Natural killer cell (primary cell): ENCODE data around the gene STAG2. TPM values are rescaled to one million over a fixed set of nuclear protein-coding genes. Genes with fewer than 3 reads are reported as not detected.
"Not testable (repeated sequence)": the region's sequence is repeated elsewhere in the genome, so short reads cannot be mapped to it uniquely, and the experiment has no call there.

Experiments used
- ATAC-seq, 3 donors: fragments of 150-1000 bp in 2 of 3; fragments of 200-7000 bp in 1 of 3; cut with Tn5 transposase; 1 replicate in 1 of 3; 2 replicates in 2 of 3; pipeline ENCODE4 v1.10.0; 2021; ENCODE audit warnings: mild to moderate bottlenecking in 2 of 3, moderate library complexity in 2 of 3
- DNase-seq, 2 donors: peaks; one replicate each; pipeline versions ENCODE4 v3.0.0 to v3.0.0-alpha.2; 2013 to 2021; ENCODE audit warnings: mixed read lengths in 1 of 2
- H3K27ac ChIP-seq: one replicate; pipeline ENCODE4 v1.5.1; 2013; ENCODE audit warnings: mild to moderate bottlenecking, low read length
- H3K27me3 ChIP-seq: one replicate; pipeline ENCODE4 v1.6.1; 2013; ENCODE audit warnings: low read length; ENCODE audit not compliant: control insufficient read depth, insufficient read depth
- H3K36me3 ChIP-seq: one replicate; pipeline ENCODE4 v1.6.1; 2013; ENCODE audit warnings: low read length; ENCODE audit not compliant: control insufficient read depth, insufficient read depth
- H3K4me1 ChIP-seq: one replicate; pipeline ENCODE4 v1.6.1; 2013; ENCODE audit warnings: low read length; ENCODE audit not compliant: control insufficient read depth, insufficient read depth
- H3K4me3 ChIP-seq: one replicate; pipeline ENCODE4 v1.5.1; 2013; ENCODE audit warnings: low read length
- H3K9me3 ChIP-seq: one replicate; pipeline ENCODE4 v1.6.1; 2013; ENCODE audit warnings: low read length; ENCODE audit not compliant: control insufficient read depth, insufficient read depth
- H3K27ac Mint-ChIP-seq, 2 donors: one replicate each; pipeline ENCODE4 v1.8.0; 2022; ENCODE audit warnings: mild to moderate bottlenecking in 2 of 2, mixed read lengths in 2 of 2, moderate library complexity in 1 of 2
- H3K27me3 Mint-ChIP-seq, 2 donors: one replicate each; pipeline ENCODE4 v1.8.0; 2022; ENCODE audit warnings: low read depth in 2 of 2, mixed read lengths in 2 of 2
- H3K36me3 Mint-ChIP-seq: one replicate; pipeline ENCODE4 v1.8.0; 2022; ENCODE audit warnings: mixed read lengths
- H3K4me1 Mint-ChIP-seq, 2 donors: one replicate each; pipeline ENCODE4 v1.8.0; 2022; ENCODE audit warnings: mixed read lengths in 2 of 2
- H3K4me3 Mint-ChIP-seq: one replicate; pipeline ENCODE4 v1.8.0; 2022; ENCODE audit warnings: mild to moderate bottlenecking, moderate library complexity, mixed read lengths
- H3K9me3 Mint-ChIP-seq, 2 donors: one replicate each; pipeline ENCODE4 v1.8.0; 2022; ENCODE audit warnings: mixed read lengths in 2 of 2
- CTCF ChIP-seq: fragments of 200-600 bp; IDR thresholded peaks from one replicate; pipeline ENCODE4 v1.8.0; 2022; ENCODE audit warnings: antibody characterized with exemption
- WGBS: methylation state at CpG from one replicate; pipeline ENCODE4 v1.1.7; 2013; ENCODE audit warnings: missing lambda C conversion rate; ENCODE audit not compliant: insufficient coverage; 5-methylcytosine and 5-hydroxymethylcytosine counted together
- intact Hi-C: fragments of 100-400 bp; cut with micrococcal nuclease; formaldehyde crosslinking; loops from one replicate; pipeline ENCODE4 v1.14.2; 2022
- total RNA-seq, 4 donors: library from RNA; stranded (reverse); fragments of 120-200 nt in 1 of 4; gene quantifications; one replicate each; pipeline versions ENCODE4 v1.2.3 to v1.2.4, GENCODE V29; 2013 to 2022

Gene STAG2
- total RNA-seq, 3 donors from 2014 or later (not counting 1 experiment from before 2014, with no cell fraction given), result 91.7 to 97.2 (median 92.4) TPM

GRCh38 chrX:124097116-124097515, 135.6 kb downstream of the STAG2 start:
- Mint-ChIP-seq H3K4me3 (no peak overlapping the region), H3K9me3 (no peaks in the 10 kb centered on the region)
- no peak for ATAC-seq

GRCh38 chrX:124098089-124098488, 136.6 kb downstream of the STAG2 start:
- Histone ChIP-seq H3K9me3 (no peaks in the 10 kb centered on the region), H3K36me3 (peaks cover 31% of the 10 kb centered on the region), H3K4me1 (no peaks in the 10 kb centered on the region), H3K27me3 (no peaks in the 10 kb centered on the region), H3K4me3 (no peak overlapping the region), H3K27ac (no peak overlapping the region)
- H3K36me3 Mint-ChIP-seq, result no peaks in the 10 kb centered on the region
- no peaks in the 10 kb centered on the region for H3K9me3 Mint-ChIP-seq
- intact Hi-C loops, result no loop called here
- DNase-seq (peak in 1 of 2 donors; percentile 52), ATAC-seq (peak in 2 of 3 donors; percentile 55 to 62)
- no peaks in the 10 kb centered on the region for H3K27me3 Mint-ChIP-seq
- H3K27ac Mint-ChIP-seq, result no peak overlapping the region
- no peaks in the 10 kb centered on the region for H3K4me1 Mint-ChIP-seq
- peak; percentile 64 for TF ChIP-seq CTCF
- no peak overlapping the region for H3K4me3 Mint-ChIP-seq

More at GRCh38 chrX:124097116-124097515, 135.6 kb downstream of the STAG2 start:
- Mint-ChIP-seq H3K27ac (peak overlapping the region; percentile 37 to 62), H3K36me3 (no peaks in the 10 kb centered on the region), H3K27me3 (no peaks in the 10 kb centered on the region), H3K4me1 (no peaks in the 10 kb centered on the region)
- no CpG with 5 or more reads among the region's 2 CpGs for WGBS
- no peak overlapping the region for H3K4me3 ChIP-seq
- no peak for DNase-seq
- H3K4me1 ChIP-seq, result no peaks in the 10 kb centered on the region
- H3K9me3 ChIP-seq, result no peaks in the 10 kb centered on the region
- peaks cover 32% of the 10 kb centered on the region for H3K36me3 ChIP-seq
- H3K27ac ChIP-seq, result no peak overlapping the region
- TF ChIP-seq CTCF, result no peak
- intact Hi-C loops, result no loop called here
- no peaks in the 10 kb centered on the region for H3K27me3 ChIP-seq

DNA sequence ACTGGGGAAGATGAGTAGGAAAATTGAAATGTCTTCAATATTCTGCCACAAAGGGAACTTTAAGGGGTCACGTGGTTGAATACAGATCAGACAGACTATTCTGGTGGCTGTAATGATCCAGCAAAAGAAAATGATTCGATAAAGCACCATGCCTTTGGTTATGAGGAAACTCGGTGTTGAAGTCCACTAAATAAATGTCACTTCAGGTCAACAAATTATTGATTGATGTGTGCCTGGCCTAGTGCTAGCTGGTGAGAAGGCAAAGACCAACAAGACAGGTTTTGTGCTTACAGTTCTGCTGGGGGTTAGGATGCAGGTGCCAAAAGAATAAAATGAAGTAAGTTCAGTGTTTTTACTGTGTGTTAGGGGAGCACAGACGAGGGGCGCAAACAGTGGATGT, 142.5 kb downstream of the STAG2 start:
- intact Hi-C loops, result no loop called here
- no peaks in the 10 kb centered on the region for H3K4me1 ChIP-seq
- no peaks in the 10 kb centered on the region for H3K27me3 ChIP-seq
- H3K36me3 ChIP-seq, result peaks cover 14% of the 10 kb centered on the region
- H3K9me3 ChIP-seq, result no peaks in the 10 kb centered on the region
- TF ChIP-seq CTCF, result no peak
- H3K27ac ChIP-seq, result no peak overlapping the region
- H3K27me3 Mint-ChIP-seq, result no peaks in the 10 kb centered on the region
- WGBS, result 100% methylated on average over 3 of the region's 5 CpGs
- H3K36me3 Mint-ChIP-seq, result no peaks in the 10 kb centered on the region
- DNase-seq (no peak), ATAC-seq (no peak)
- H3K4me3 Mint-ChIP-seq, result no peak overlapping the region
- H3K4me1 Mint-ChIP-seq, result no peaks in the 10 kb centered on the region
- no peaks in the 10 kb centered on the region for H3K9me3 Mint-ChIP-seq
- no peak overlapping the region for H3K4me3 ChIP-seq
- no peak overlapping the region for H3K27ac Mint-ChIP-seq

DNA sequence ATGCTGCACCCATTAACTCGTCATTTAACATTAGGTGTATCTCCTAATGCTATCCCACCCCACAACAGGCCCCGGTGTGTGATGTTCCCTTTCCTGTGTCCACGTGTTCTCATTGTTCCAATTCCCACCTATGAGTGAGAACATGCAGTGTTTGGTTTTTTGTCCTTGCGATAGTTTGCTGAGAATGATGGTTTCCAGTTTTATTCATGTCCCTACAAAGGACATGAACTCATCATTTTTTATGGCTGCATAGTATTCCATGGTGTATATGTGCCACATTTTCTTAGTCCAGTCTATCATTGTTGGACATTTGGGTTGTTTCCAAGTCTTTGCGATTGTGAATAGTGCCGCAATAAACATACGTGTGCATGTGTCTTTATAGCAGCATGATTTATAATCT, 143.0 kb downstream of the STAG2 start:
- H3K9me3 ChIP-seq, H3K27me3 Mint-ChIP-seq, H3K4me3 ChIP-seq, H3K27me3 ChIP-seq, ATAC-seq, H3K9me3 Mint-ChIP-seq, H3K4me1 ChIP-seq, H3K27ac Mint-ChIP-seq, H3K27ac ChIP-seq, intact Hi-C loops, DNase-seq, H3K4me3 Mint-ChIP-seq, H3K4me1 Mint-ChIP-seq, H3K36me3 Mint-ChIP-seq: not testable (repeated sequence)
- peaks cover 10% of the 10 kb centered on the region for H3K36me3 ChIP-seq
- 100% methylated on average over 2 of the region's 7 CpGs for WGBS
